HuH-7 (cell line): ENCODE measurements around the gene KDM4F.
"Not testable (repeated sequence)": the region's sequence is repeated elsewhere in the genome, so short reads cannot be mapped to it uniquely, and the experiment has no call there.

Experiments
- DNase-seq: peaks from one replicate; pipeline ENCODE4 v3.0.0; 2011; ENCODE audit warnings: low spot score

The KDM4F gene

GRCh38 chr11:95049122-95049521 is at the start of gene KDM4F:
TSS of gene KDM4F (plus strand) at chr11:95049422.
- DNase-seq = not testable (repeated sequence)

- no peak for DNase-seq
Measured at GRCh38 chr11:95003716-95004115, 45.5 kb upstream of the KDM4F start.

- no peak for DNase-seq
Measured at GRCh38 chr11:95005642-95006041, 43.6 kb upstream of the KDM4F start.

GRCh38 chr11:95011376-95011775 is 37.8 kb upstream of the KDM4F start:
- no peak for DNase-seq

GRCh38 chr11:95014184-95014821 is 34.9 kb upstream of the KDM4F start:
- DNase-seq = no peak

- DNase-seq = no peak
Measured at GRCh38 chr11:95016139-95016538, 33.1 kb upstream of the KDM4F start.

- not testable (repeated sequence) for DNase-seq
Measured at GRCh38 chr11:95021468-95021867, 27.8 kb upstream of the KDM4F start.

- DNase-seq = no peak
Measured at GRCh38 chr11:95024958-95025357, 24.3 kb upstream of the KDM4F start, which contains the start of gene KDM4E. TSS of gene KDM4E (plus strand) at chr11:95025258. CDS start at chr11:95025558, 300 bp downstream.

GRCh38 chr11:95025594-95025993 is 23.6 kb upstream of the KDM4F start:
- not testable (repeated sequence) for DNase-seq

GRCh38 chr11:95028357-95028756 is 20.9 kb upstream of the KDM4F start:
- DNase-seq = no peak

- DNase-seq = no peak
Measured at GRCh38 chr11:95033051-95033450, 16.2 kb upstream of the KDM4F start.

- no peak for DNase-seq
Measured at GRCh38 chr11:95035316-95035715, 13.9 kb upstream of the KDM4F start.

- not testable (repeated sequence) for DNase-seq
Measured at GRCh38 chr11:95037356-95038035, 11.7 kb upstream of the KDM4F start.

GRCh38 chr11:95042239-95042638 is 7.0 kb upstream of the KDM4F start:
- no peak for DNase-seq

- DNase-seq = no peak
Measured at GRCh38 chr11:95042906-95043305, 6.3 kb upstream of the KDM4F start.

GRCh38 chr11:95044010-95044409 is 5.2 kb upstream of the KDM4F start:
- no peak for DNase-seq

GRCh38 chr11:95045812-95046211 is 3.4 kb upstream of the KDM4F start:
- DNase-seq = no peak

GRCh38 chr11:95050595-95051202 is 1.5 kb downstream of the KDM4F start:
- DNase-seq = no peak

GRCh38 chr11:95054356-95054755 is 5.1 kb downstream of the KDM4F start:
- DNase-seq = no peak

- DNase-seq = no peak
Measured at GRCh38 chr11:95055283-95055897, 6.2 kb downstream of the KDM4F start.

GRCh38 chr11:95057959-95058358 is 8.7 kb downstream of the KDM4F start:
- DNase-seq = no peak

- DNase-seq = no peak
Measured at GRCh38 chr11:95058621-95059020, 9.4 kb downstream of the KDM4F start.

GRCh38 chr11:95059046-95059445 is 9.8 kb downstream of the KDM4F start:
- DNase-seq = no peak
